Measurements from ENCODE around the gene KLHL22.

KLHL22 gene

GRCh38 chr22:20449819-20450550 is 45.6 kb downstream of the KLHL22 start:
- TF ChIP-seq, protein P1, sequence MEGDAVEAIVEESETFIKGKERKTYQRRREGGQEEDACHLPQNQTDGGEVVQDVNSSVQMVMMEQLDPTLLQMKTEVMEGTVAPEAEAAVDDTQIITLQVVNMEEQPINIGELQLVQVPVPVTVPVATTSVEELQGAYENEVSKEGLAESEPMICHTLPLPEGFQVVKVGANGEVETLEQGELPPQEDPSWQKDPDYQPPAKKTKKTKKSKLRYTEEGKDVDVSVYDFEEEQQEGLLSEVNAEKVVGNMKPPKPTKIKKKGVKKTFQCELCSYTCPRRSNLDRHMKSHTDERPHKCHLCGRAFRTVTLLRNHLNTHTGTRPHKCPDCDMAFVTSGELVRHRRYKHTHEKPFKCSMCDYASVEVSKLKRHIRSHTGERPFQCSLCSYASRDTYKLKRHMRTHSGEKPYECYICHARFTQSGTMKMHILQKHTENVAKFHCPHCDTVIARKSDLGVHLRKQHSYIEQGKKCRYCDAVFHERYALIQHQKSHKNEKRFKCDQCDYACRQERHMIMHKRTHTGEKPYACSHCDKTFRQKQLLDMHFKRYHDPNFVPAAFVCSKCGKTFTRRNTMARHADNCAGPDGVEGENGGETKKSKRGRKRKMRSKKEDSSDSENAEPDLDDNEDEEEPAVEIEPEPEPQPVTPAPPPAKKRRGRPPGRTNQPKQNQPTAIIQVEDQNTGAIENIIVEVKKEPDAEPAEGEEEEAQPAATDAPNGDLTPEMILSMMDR (conservative IDR thresholded peaks at IDR 0.05; ENCODE audit: low read depth, low read length) = no peak
- no peak overlapping the region for H2AFZ ChIP-seq (ENCODE audit: low read depth)
- no peak overlapping the region for H3K27ac ChIP-seq
- H3K9ac ChIP-seq = no peak overlapping the region
- no peaks in the 10 kb centered on the region for H3K4me1 ChIP-seq (ENCODE audit: low read depth, poor library complexity, severe bottlenecking)
- no peaks in the 10 kb centered on the region for H3K27me3 ChIP-seq (ENCODE audit: insufficient read depth, low read depth)
- H4K20me1 ChIP-seq (ENCODE audit: insufficient read depth) = no peaks in the 10 kb centered on the region
- no peak overlapping the region for H3K4me3 ChIP-seq (IDR thresholded peaks at IDR 0.05; ENCODE audit: insufficient read depth, low read depth, low read length)
- no peaks in the 10 kb centered on the region for H3K36me3 ChIP-seq (ENCODE audit: insufficient read depth)
- no peaks in the 10 kb centered on the region for H3K79me2 ChIP-seq (ENCODE audit: insufficient read depth, low read depth)
- no peak overlapping the region for H3K4me2 ChIP-seq

GRCh38 chr22:20448630-20449029 is 47.0 kb downstream of the KLHL22 start:
- Histone ChIP-seq H3K36me3 (ENCODE audit: insufficient read depth) (no peaks in the 10 kb centered on the region), H3K9ac (no peak overlapping the region), H3K4me2 (no peak overlapping the region), H3K27me3 (ENCODE audit: insufficient read depth, low read depth) (no peaks in the 10 kb centered on the region), H3K27ac (no peak overlapping the region), H4K20me1 (ENCODE audit: insufficient read depth) (no peaks in the 10 kb centered on the region), H3K4me3 (IDR thresholded peaks at IDR 0.05; ENCODE audit: insufficient read depth, low read depth, low read length) (no peak overlapping the region), H3K4me1 (ENCODE audit: low read depth, poor library complexity, severe bottlenecking) (no peaks in the 10 kb centered on the region), H2AFZ (ENCODE audit: low read depth) (no peak overlapping the region), H3K79me2 (ENCODE audit: insufficient read depth, low read depth) (no peaks in the 10 kb centered on the region)
- TF ChIP-seq, protein P1 (conservative IDR thresholded peaks at IDR 0.05; ENCODE audit: low read depth, low read length) = no peak

- no peaks in the 10 kb centered on the region for H3K79me2 ChIP-seq (ENCODE audit: insufficient read depth, low read depth)
- H3K4me2 ChIP-seq = no peak overlapping the region
- no peak overlapping the region for H3K4me3 ChIP-seq (IDR thresholded peaks at IDR 0.05; ENCODE audit: insufficient read depth, low read depth, low read length)
- TF ChIP-seq, protein P1 (conservative IDR thresholded peaks at IDR 0.05; ENCODE audit: low read depth, low read length) = no peak
- no peaks in the 10 kb centered on the region for H4K20me1 ChIP-seq (ENCODE audit: insufficient read depth)
- H3K36me3 ChIP-seq (ENCODE audit: insufficient read depth) = no peaks in the 10 kb centered on the region
- no peak overlapping the region for H3K27ac ChIP-seq
- no peaks in the 10 kb centered on the region for H3K4me1 ChIP-seq (ENCODE audit: low read depth, poor library complexity, severe bottlenecking)
- H2AFZ ChIP-seq (ENCODE audit: low read depth) = no peak overlapping the region
- H3K27me3 ChIP-seq (ENCODE audit: insufficient read depth, low read depth) = no peaks in the 10 kb centered on the region
- no peak overlapping the region for H3K9ac ChIP-seq
These were observed 49.1 kb downstream of the KLHL22 start for GRCh38 chr22:20446383-20446970.

GRCh38 chr22:20444325-20444724 is 51.3 kb downstream of the KLHL22 start:
- no peaks in the 10 kb centered on the region for H3K36me3 ChIP-seq (ENCODE audit: insufficient read depth)
- H4K20me1 ChIP-seq (ENCODE audit: insufficient read depth) = no peaks in the 10 kb centered on the region

More at GRCh38 chr22:20444325-20444724, 51.3 kb downstream of the KLHL22 start:
- Histone ChIP-seq H3K4me3 (IDR thresholded peaks at IDR 0.05; ENCODE audit: insufficient read depth, low read depth, low read length) (no peak overlapping the region), H3K4me2 (no peak overlapping the region), H3K9ac (no peak overlapping the region), H3K27ac (no peak overlapping the region), H3K4me1 (ENCODE audit: low read depth, poor library complexity, severe bottlenecking) (no peaks in the 10 kb centered on the region), H2AFZ (ENCODE audit: low read depth) (no peak overlapping the region), H3K79me2 (ENCODE audit: insufficient read depth, low read depth) (no peaks in the 10 kb centered on the region), H3K27me3 (ENCODE audit: insufficient read depth, low read depth) (no peaks in the 10 kb centered on the region)
- TF ChIP-seq, protein P1 (conservative IDR thresholded peaks at IDR 0.05; ENCODE audit: low read depth, low read length) = no peak

All from KMS-11 (cell line).